Suprapubic skin (tissue), 4 donors: Measurements from ENCODE around the gene SLC6A12.

Experiments used
- EP300 ChIP-seq: sonication (generic); formaldehyde crosslinking; IDR thresholded peaks from one replicate; pipeline ENCODE4 v1.6.1; 2017; ENCODE audit warnings: antibody characterized with exemption
- POLR2A ChIP-seq, 2 donors: fragments of 450-650 bp; IDR thresholded peaks; one replicate each; pipeline ENCODE4 v1.6.1; 2017; ENCODE audit warnings: antibody characterized with exemption in 2 of 2, mild to moderate bottlenecking in 2 of 2, moderate library complexity in 2 of 2
- POLR2AphosphoS5 ChIP-seq, 3 donors: sonication (generic); formaldehyde crosslinking; IDR thresholded peaks; one replicate each; pipeline ENCODE4 v1.6.1; 2017; ENCODE audit warnings: antibody characterized with exemption in 3 of 3
- TF ChIP-seq, protein P1 (sequence below), 2 donors: fragments of 200-600 bp in 1 of 2; fragments of 450-650 bp in 1 of 2; sonication (generic) in 1 of 2; IDR thresholded peaks; one replicate each; pipeline ENCODE4 v1.5.1; 2016 to 2019; ENCODE audit warnings: antibody characterized with exemption in 2 of 2, mild to moderate bottlenecking in 1 of 2, moderate library complexity in 1 of 2

GRCh38 chr12:209246-209645 is 4.7 kb downstream of the SLC6A12 start:
- TF ChIP-seq EP300 (no peak), POLR2A (IDR thresholded peaks at IDR 0.05) (no peak), POLR2AphosphoS5 (IDR thresholded peaks at IDR 0.05) (no peak)
- TF ChIP-seq, protein P1, sequence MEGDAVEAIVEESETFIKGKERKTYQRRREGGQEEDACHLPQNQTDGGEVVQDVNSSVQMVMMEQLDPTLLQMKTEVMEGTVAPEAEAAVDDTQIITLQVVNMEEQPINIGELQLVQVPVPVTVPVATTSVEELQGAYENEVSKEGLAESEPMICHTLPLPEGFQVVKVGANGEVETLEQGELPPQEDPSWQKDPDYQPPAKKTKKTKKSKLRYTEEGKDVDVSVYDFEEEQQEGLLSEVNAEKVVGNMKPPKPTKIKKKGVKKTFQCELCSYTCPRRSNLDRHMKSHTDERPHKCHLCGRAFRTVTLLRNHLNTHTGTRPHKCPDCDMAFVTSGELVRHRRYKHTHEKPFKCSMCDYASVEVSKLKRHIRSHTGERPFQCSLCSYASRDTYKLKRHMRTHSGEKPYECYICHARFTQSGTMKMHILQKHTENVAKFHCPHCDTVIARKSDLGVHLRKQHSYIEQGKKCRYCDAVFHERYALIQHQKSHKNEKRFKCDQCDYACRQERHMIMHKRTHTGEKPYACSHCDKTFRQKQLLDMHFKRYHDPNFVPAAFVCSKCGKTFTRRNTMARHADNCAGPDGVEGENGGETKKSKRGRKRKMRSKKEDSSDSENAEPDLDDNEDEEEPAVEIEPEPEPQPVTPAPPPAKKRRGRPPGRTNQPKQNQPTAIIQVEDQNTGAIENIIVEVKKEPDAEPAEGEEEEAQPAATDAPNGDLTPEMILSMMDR (IDR thresholded peaks at IDR 0.05) = no peak
